Measurements from ENCODE around the gene CASK.

Gene CASK

DNA sequence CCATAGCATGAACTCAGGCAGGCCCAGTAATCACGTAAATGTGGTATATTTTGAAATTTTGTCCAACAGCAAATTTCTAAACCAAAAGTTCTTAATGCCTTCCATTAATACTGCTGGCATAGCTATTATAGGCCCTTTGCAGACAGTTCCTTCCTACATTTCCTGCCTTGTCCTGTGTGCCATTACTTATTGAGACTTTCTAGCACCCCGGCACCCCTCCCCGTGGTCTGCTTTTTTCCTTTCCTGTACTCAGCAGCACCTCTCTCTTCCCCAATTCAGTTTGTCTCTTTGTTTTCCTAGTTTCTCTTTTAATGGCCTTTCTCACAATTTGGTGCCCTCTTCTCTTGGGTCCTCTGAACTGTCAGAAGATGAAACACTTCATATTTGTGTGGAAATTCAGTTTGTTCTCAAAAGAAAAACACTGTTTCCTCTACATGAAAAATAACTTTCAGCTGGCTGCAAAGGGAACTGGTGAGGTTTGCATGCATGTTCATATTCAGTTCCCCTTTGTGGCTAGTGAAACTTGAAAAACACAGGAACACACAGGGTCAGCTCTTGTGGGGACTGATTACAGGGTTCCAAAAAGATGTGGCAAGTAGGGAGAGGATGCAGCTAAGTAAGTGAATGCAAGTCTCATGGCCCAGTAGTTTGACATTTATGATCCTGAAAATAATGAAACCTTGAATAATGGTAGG, 217.5 kb downstream of the CASK start (continued):
- TF ChIP-seq PATZ1 (CRISPR knock-in tag; IDR thresholded peaks at IDR 0.05; ENCODE audit: borderline replicate concordance) (no peak), ISL1 (CRISPR knock-in tag; IDR thresholded peaks at IDR 0.05) (no peak)

DNA sequence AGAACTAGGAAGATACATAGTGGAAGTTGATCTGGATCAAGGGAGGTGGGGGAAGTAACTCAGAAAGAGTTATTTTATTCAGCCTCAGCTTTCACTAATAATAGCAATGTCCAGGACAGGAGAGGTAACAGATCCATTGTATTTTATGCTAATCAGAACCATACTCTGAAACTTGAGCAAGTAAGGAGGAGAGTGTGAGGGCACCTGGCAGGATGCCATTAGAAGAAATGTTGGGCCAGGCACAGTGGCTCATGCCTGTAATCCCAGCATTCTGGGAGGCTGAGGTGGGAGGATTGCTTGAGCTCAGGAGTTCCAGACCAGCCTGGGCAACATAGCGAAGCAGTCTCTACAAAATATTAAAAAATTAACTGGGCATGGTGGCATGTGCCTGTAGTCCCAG, 218.3 kb downstream of the CASK start:
- no peak for TF ChIP-seq ISL1 (CRISPR knock-in tag; IDR thresholded peaks at IDR 0.05)
- TF ChIP-seq, protein P1, sequence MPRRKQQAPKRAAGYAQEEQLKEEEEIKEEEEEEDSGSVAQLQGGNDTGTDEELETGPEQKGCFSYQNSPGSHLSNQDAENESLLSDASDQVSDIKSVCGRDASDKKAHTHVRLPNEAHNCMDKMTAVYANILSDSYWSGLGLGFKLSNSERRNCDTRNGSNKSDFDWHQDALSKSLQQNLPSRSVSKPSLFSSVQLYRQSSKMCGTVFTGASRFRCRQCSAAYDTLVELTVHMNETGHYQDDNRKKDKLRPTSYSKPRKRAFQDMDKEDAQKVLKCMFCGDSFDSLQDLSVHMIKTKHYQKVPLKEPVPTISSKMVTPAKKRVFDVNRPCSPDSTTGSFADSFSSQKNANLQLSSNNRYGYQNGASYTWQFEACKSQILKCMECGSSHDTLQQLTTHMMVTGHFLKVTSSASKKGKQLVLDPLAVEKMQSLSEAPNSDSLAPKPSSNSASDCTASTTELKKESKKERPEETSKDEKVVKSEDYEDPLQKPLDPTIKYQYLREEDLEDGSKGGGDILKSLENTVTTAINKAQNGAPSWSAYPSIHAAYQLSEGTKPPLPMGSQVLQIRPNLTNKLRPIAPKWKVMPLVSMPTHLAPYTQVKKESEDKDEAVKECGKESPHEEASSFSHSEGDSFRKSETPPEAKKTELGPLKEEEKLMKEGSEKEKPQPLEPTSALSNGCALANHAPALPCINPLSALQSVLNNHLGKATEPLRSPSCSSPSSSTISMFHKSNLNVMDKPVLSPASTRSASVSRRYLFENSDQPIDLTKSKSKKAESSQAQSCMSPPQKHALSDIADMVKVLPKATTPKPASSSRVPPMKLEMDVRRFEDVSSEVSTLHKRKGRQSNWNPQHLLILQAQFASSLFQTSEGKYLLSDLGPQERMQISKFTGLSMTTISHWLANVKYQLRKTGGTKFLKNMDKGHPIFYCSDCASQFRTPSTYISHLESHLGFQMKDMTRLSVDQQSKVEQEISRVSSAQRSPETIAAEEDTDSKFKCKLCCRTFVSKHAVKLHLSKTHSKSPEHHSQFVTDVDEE (CRISPR knock-in tag; IDR thresholded peaks at IDR 0.05), result no peak
- TF ChIP-seq BACH2 (CRISPR knock-in tag; IDR thresholded peaks at IDR 0.05; ENCODE audit: borderline replicate concordance), result no peak
- TF ChIP-seq, protein P2, sequence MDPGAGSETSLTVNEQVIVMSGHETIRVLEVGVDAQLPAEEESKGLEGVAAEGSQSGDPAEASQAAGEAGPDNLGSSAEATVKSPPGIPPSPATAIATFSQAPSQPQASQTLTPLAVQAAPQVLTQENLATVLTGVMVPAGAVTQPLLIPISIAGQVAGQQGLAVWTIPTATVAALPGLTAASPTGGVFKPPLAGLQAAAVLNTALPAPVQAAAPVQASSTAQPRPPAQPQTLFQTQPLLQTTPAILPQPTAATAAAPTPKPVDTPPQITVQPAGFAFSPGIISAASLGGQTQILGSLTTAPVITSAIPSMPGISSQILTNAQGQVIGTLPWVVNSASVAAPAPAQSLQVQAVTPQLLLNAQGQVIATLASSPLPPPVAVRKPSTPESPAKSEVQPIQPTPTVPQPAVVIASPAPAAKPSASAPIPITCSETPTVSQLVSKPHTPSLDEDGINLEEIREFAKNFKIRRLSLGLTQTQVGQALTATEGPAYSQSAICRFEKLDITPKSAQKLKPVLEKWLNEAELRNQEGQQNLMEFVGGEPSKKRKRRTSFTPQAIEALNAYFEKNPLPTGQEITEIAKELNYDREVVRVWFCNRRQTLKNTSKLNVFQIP (CRISPR knock-in tag; IDR thresholded peaks at IDR 0.05; ENCODE audit: borderline replicate concordance, low read depth), result no peak
- TF ChIP-seq ZC3H10 (CRISPR knock-in tag; IDR thresholded peaks at IDR 0.05), result no peak
- TF ChIP-seq ZFP30 (CRISPR knock-in tag; IDR thresholded peaks at IDR 0.05), result no peak
- TF ChIP-seq OSR1 (CRISPR knock-in tag; IDR thresholded peaks at IDR 0.05), result no peak
- no peak for TF ChIP-seq CSDC2 (CRISPR knock-in tag; IDR thresholded peaks at IDR 0.05)
- no peak for TF ChIP-seq ZFP3 (CRISPR knock-in tag; IDR thresholded peaks at IDR 0.05)
- no peak for TF ChIP-seq RARB (CRISPR knock-in tag; IDR thresholded peaks at IDR 0.05)
- TF ChIP-seq GLIS3 (CRISPR knock-in tag; IDR thresholded peaks at IDR 0.05), result no peak
- TF ChIP-seq, protein P3, sequence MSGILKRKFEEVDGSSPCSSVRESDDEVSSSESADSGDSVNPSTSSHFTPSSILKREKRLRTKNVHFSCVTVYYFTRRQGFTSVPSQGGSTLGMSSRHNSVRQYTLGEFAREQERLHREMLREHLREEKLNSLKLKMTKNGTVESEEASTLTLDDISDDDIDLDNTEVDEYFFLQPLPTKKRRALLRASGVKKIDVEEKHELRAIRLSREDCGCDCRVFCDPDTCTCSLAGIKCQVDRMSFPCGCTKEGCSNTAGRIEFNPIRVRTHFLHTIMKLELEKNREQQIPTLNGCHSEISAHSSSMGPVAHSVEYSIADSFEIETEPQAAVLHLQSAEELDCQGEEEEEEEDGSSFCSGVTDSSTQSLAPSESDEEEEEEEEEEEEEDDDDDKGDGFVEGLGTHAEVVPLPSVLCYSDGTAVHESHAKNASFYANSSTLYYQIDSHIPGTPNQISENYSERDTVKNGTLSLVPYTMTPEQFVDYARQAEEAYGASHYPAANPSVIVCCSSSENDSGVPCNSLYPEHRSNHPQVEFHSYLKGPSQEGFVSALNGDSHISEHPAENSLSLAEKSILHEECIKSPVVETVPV (CRISPR knock-in tag; IDR thresholded peaks at IDR 0.05), result no peak
- no peak for TF ChIP-seq ZNF70 (CRISPR knock-in tag; IDR thresholded peaks at IDR 0.05)
- no peak for TF ChIP-seq TOX (CRISPR knock-in tag; IDR thresholded peaks at IDR 0.05; ENCODE audit: borderline replicate concordance)
- TF ChIP-seq, protein P4, sequence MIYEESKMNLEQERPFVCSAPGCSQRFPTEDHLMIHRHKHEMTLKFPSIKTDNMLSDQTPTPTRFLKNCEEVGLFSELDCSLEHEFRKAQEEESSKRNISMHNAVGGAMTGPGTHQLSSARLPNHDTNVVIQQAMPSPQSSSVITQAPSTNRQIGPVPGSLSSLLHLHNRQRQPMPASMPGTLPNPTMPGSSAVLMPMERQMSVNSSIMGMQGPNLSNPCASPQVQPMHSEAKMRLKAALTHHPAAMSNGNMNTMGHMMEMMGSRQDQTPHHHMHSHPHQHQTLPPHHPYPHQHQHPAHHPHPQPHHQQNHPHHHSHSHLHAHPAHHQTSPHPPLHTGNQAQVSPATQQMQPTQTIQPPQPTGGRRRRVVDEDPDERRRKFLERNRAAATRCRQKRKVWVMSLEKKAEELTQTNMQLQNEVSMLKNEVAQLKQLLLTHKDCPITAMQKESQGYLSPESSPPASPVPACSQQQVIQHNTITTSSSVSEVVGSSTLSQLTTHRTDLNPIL (CRISPR knock-in tag; IDR thresholded peaks at IDR 0.05; ENCODE audit: low read depth), result no peak
- no peak for TF ChIP-seq SNAI2 (CRISPR knock-in tag; IDR thresholded peaks at IDR 0.05)
- no peak for TF ChIP-seq ZNF8 (CRISPR knock-in tag; IDR thresholded peaks at IDR 0.05)
- no peak for TF ChIP-seq PATZ1 (CRISPR knock-in tag; IDR thresholded peaks at IDR 0.05; ENCODE audit: borderline replicate concordance)
- TF ChIP-seq PPARA (CRISPR knock-in tag; IDR thresholded peaks at IDR 0.05; ENCODE audit: borderline replicate concordance), result no peak
- ATAC-seq, result peak; percentile 51; the same call in 2 of the 3 replicates

Measured in SK-N-SH treated with all-trans-retinoic acid at 6 μM for 48 hours (cell line).